Right forelimb (tissue), 1 donor: ENCODE measurements around the gene TAGLN.

ENCODE experiments used
- DNase-seq: peaks from one replicate; pipeline ENCODE4 v3.0.0-alpha.2; 2018

Gene TAGLN

GRCh38 chr11:117199053-117199915 lies at the start of gene TAGLN:
Gene TAGLN (plus strand): TSS chr11:117199370. CDS start chr11:117203014, 3,644 bp downstream.
- DNase-seq, result peak; percentile 85

DNA sequence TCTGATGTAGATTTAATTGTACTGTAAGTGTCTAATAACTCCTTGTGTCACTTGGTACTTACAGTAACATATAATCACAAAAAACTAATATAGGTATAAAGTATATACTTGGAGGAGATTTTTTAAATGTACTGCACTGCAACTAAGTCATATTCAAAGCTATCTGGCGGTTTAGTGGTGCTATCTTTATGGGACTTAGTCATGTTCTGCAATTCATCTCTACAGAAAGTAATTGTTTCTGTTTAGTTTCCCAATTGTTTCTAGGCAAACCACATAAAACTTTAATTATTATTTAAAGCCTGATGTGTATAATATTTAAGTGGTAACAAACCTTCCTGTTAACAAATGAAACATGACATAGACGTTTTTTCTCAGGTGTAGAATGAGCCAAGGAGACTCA lies 47.1 kb upstream of the TAGLN start:
- DNase-seq, result no peak

- DNase-seq, result no peak
Observed at GRCh38 chr11:117154468-117154867, 44.7 kb upstream of the TAGLN start.

GRCh38 chr11:117157507-117157906 lies 41.7 kb upstream of the TAGLN start:
- DNase-seq, result no peak

- no peak for DNase-seq
Observed at GRCh38 chr11:117159892-117160291, 39.3 kb upstream of the TAGLN start.

GRCh38 chr11:117160826-117161225 lies 38.3 kb upstream of the TAGLN start:
- no peak for DNase-seq

DNA sequence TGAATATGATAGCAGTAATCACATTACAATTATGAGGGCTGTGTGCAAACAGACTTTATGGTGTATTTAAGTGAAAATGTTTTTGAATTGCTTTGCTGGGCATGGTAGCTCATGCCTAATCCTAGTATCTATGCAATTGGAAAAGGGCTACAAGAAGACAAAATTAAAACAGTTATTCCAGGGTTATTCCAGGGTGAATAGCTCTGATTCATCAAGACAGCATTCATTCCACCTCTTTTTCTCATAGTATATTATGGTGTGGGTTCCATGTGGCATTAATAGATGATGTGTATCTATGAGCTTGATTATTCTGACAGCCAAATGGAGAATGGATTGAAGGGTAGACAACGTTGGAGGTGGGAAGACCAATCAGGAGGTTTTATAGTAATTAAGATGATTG lies 32.7 kb upstream of the TAGLN start:
- no peak for DNase-seq

GRCh38 chr11:117169736-117170135 lies 29.4 kb upstream of the TAGLN start:
- no peak for DNase-seq

- no peak for DNase-seq
Observed at GRCh38 chr11:117170210-117170609, 29.0 kb upstream of the TAGLN start.

GRCh38 chr11:117171007-117171403 lies 28.2 kb upstream of the TAGLN start:
- no peak for DNase-seq

DNA sequence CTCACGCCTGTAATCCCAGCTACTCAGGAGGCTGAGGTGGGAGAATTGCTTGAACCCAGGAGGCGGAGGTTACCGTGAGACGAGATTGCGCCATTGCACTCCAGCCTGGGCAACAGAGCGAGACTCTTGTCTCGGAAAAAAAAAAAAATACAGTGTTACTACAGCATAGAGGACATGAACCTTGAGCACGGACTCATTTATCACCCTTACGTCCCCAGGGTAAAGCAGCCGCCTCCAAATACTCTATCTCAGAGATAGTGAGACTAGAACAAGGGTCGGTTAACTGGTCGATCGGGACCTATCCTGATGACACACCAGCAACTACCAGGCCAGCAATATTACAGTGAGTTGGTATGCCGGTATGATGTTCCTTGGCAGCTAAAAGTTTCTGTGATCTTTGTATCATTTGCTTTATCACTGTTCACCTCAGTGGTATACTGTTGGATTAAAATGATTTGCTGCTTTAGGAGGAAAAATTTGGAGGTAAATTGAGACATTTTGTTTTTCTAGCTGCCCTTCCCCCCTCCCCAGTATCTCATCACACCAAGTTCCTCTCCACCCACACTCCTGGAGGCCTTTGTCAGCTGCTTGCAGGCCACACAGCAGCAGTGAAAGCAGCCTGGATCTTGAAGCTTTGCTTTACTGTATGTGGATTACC lies 27.6 kb upstream of the TAGLN start:
- no peak for DNase-seq

GRCh38 chr11:117172724-117173421 lies 26.3 kb upstream of the TAGLN start:
- no peak for DNase-seq

GRCh38 chr11:117175104-117175503 lies 24.1 kb upstream of the TAGLN start:
- no peak for DNase-seq

DNA sequence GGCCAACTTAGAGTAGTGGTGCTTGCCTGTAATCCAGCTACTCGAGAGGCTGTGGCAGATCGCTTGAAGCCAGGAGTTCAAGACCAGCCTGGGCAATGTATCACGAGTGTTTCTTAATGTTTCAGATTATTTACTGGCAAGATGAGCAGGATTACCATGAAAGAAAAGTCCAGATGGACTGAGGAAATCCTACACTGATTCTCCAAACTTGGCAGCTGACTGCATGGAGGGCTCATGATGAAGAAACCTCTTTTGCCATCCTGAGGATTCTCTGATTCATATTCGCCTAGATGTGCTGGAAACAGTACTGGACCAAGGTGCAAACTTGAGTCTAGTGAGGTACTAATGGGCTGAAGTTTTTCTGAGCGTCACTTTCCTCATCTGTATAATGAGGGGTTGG lies 23.4 kb upstream of the TAGLN start:
- no peak for DNase-seq

GRCh38 chr11:117176186-117176585 lies 23.0 kb upstream of the TAGLN start:
- DNase-seq, result no peak

GRCh38 chr11:117177534-117178209 lies 21.5 kb upstream of the TAGLN start:
- no peak for DNase-seq

- DNase-seq, result peak; percentile 95
Observed at GRCh38 chr11:117178210-117179034, 20.7 kb upstream of the TAGLN start, which contains the start of gene SIDT2. Gene SIDT2 (plus strand): TSS chr11:117178743. CDS start chr11:117179264, 521 bp downstream.

- no peak for DNase-seq
Observed at GRCh38 chr11:117179048-117179999, 19.8 kb upstream of the TAGLN start.

GRCh38 chr11:117180020-117180419 lies 19.1 kb upstream of the TAGLN start:
- DNase-seq, result no peak

- DNase-seq, result no peak
Observed at GRCh38 chr11:117180661-117181585, 18.2 kb upstream of the TAGLN start.
